Myocyte (in vitro differentiated cells): Measurements from ENCODE around the gene ADD3. TPM values are rescaled to one million over a fixed set of nuclear protein-coding genes. Genes with fewer than 3 reads are reported as not detected.

Experiments used
- DNase-seq: peaks from one replicate; pipeline ENCODE4 v3.0.0-alpha.2; 2012; ENCODE audit warnings: low read depth
- total RNA-seq: library from RNA; depleted of rRNA; stranded (reverse); fragments of >200 nt; gene quantifications from 2 replicates; pipeline ENCODE4 v1.2.3, GENCODE V29; 2014

Gene ADD3
- total RNA-seq, 1 donor from 2014 or later, result 799 TPM

DNA sequence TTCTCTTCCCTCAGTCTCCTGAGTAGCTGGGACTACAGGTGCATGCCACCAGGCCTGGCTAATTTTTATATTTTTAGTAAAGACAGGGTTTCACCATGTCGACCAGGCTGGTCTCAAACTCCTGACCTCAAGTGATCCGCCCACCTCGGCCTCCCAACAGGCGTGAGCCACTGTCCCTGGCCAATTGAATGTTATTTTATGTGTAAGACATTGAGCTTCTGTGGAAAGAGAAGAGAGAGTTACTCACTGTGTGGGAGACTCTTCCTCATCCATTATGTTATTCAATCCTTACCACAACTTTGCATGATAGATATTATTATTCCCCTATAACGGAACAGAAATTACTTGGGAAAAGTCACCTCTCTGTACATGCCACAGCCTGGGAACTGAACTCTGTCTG, 167.0 kb downstream of the ADD3 start:
- no peak for DNase-seq

DNA sequence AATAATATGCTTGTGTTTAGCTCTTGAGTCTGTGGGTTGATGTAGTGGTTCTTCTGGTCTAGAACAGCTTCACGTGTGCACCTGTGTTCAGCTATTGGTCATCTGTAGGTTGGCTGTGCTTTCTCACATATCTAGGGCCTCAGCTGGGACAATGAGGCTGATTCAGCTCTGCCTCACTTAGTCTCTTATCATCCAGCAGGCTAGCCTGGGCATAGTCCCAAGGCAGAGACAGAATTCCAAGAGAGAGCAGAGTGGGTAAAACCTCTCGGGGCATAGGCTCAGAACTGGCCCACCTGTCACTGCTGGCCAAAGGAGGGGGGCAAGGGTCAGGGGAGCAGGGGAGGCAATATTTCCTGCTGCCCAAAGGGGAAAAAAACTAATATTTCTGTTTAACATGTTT, 167.6 kb downstream of the ADD3 start:
- peak; percentile 41 for DNase-seq

DNA sequence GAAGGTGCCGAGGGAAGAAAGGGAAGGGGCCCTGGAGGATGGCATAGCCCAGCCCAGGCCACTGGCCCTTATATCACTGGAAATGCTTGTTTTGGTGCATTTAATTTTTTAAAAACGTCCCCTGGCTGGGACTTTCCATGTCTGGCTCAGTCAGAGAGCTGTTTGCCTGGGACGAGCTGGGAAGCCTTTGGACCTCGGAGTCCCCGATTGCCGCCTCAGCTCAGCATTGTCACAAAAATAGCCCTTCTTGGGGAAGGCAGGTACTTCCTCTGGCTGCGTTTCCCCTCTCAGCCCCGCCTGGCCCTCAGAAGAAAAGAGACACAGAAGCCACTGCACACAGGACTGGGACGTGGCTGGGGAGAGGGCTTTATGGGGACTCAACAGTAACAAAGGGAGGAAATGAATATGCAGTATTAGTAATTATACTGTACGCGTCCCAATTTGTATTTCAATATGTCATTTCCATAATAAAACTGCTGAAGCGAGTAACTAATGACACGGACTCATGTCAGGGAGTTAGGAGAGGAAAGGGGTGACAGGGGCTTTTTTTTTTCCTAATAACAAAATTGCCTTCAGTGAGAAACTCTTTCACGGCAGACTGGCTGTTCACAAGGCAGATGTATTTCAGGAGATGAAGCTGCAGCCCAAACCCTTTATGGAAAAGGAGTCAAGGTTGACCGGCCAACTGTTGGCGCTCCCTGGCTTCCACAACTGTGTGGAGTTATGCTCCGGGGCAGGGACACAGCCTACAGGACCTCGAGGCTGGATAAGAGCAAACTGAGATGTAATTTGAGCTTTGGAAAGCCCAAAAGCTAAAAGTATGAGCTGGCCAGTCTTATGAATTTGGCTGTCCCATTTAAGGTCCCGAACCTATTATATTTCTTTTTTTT, 168.6 kb downstream of the ADD3 start:
- no peak for DNase-seq

GRCh38 chr10:110179220-110179619, 171.4 kb downstream of the ADD3 start:
- no peak for DNase-seq

- DNase-seq, result no peak
Observed at GRCh38 chr10:110181451-110181850, 173.7 kb downstream of the ADD3 start.

- no peak for DNase-seq
Observed at GRCh38 chr10:110181911-110182310, 174.1 kb downstream of the ADD3 start.

DNA sequence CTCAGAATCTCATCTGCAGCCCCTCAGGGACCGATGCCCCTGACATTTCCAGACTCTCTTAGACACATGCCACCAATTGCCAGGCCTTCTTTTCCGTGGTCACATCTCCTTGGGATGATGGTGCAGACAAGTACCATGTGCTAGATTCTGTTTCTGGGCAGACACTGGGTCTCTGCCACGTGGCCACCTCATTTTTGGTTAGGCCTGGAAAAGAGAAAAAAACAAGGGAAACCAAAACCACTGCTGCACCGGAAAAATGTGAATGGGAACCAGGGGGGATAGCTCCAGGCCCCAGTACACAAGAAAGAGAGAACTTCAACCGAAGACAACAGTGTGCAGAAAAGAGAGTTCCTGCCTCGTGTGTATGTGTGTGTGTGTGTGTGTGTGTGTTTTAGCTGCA, 176.6 kb downstream of the ADD3 start:
- DNase-seq, result no peak

Other genes starting within 250 kb of the ADD3 start
- gene XPNPEP1, start 84.5 kb upstream of the ADD3 start, total RNA-seq, result 129 and 174 TPM in 2 replicates
- 18.5 and 22.9 TPM in 2 replicates for gene MXI1, start 199.6 kb downstream of the ADD3 start, total RNA-seq